ENCODE results near the gene HMGN5.

- TF ChIP-seq CTCF (IDR thresholded peaks at IDR 0.05; ENCODE audit: low read depth, low read length) (no peak), POLR2A (IDR thresholded peaks at IDR 0.05; ENCODE audit: extremely low read depth, insufficient read length) (no peak)
Observed at GRCh38 chrX:81195259-81195658, 6.5 kb downstream of the HMGN5 start.
